SJSA1 (cell line): ENCODE data around the gene GPR146. TPM values are rescaled to one million over a fixed set of nuclear protein-coding genes. Genes with fewer than 3 reads are reported as not detected.
A peak's percentile ranks its signal among the peaks of the same experiment; 100 is the strongest.

ENCODE experiments used
- DNase-seq, 2 experiments: peaks; one replicate each; pipeline ENCODE4 v3.0.0-alpha.2; 2015 to 2020; ENCODE audit warnings: low spot score in 2 of 2, low read depth in 1 of 2
- H3K27ac ChIP-seq: fragments of 250-450 bp; sonication (Bioruptor Pico); 2 replicates; pipeline ENCODE4 v1.5.1; 2020; ENCODE audit warnings: mild to moderate bottlenecking, moderate library complexity
- H3K27me3 ChIP-seq: fragments of 250-450 bp; sonication (Bioruptor Pico); replicated peaks from 2 replicates; pipeline ENCODE4 v1.5.1; 2020; ENCODE audit warnings: mild to moderate bottlenecking, moderate library complexity
- H3K36me3 ChIP-seq: fragments of 250-450 bp; sonication (Bioruptor Pico); 2 replicates; pipeline ENCODE4 v1.5.1; 2020; ENCODE audit warnings: mild to moderate bottlenecking
- H3K4me1 ChIP-seq: fragments of 250-450 bp; sonication (Bioruptor Pico); replicated peaks from 2 replicates; pipeline ENCODE4 v1.6.1; 2021; ENCODE audit warnings: mild to moderate bottlenecking
- H3K4me3 ChIP-seq: fragments of 250-450 bp; sonication (Bioruptor Pico); 2 replicates; pipeline ENCODE4 v1.5.1; 2020; ENCODE audit warnings: mild to moderate bottlenecking
- H3K9me3 ChIP-seq: fragments of 250-450 bp; sonication (Bioruptor Pico); replicated peaks from 2 replicates; pipeline ENCODE4 v1.5.1; 2020; ENCODE audit warnings: mild to moderate bottlenecking
- total RNA-seq: library from RNA; depleted of rRNA; stranded (reverse); fragments of >200 nt; shearing (Covaris generic); gene quantifications from 2 replicates; pipeline ENCODE4 v1.2.3, GENCODE V29; 2014

Gene GPR146
- total RNA-seq, 1 experiment from 2014 or later: 0.08 TPM

- H3K4me1 ChIP-seq: no peaks in the 10 kb centered on the region
- no peaks in the 10 kb centered on the region for H3K36me3 ChIP-seq
- no peaks in the 10 kb centered on the region for H3K27me3 ChIP-seq
- no peak for DNase-seq
- no peak overlapping the region for H3K27ac ChIP-seq
- H3K9me3 ChIP-seq: no peaks in the 10 kb centered on the region
- H3K4me3 ChIP-seq: no peak overlapping the region
Measured at GRCh38 chr7:1050956-1051690, 6.8 kb downstream of the GPR146 start.

GRCh38 chr7:1052031-1052818 lies 7.9 kb downstream of the GPR146 start:
- no peaks in the 10 kb centered on the region for H3K27me3 ChIP-seq
- H3K27ac ChIP-seq: no peak overlapping the region

DNA sequence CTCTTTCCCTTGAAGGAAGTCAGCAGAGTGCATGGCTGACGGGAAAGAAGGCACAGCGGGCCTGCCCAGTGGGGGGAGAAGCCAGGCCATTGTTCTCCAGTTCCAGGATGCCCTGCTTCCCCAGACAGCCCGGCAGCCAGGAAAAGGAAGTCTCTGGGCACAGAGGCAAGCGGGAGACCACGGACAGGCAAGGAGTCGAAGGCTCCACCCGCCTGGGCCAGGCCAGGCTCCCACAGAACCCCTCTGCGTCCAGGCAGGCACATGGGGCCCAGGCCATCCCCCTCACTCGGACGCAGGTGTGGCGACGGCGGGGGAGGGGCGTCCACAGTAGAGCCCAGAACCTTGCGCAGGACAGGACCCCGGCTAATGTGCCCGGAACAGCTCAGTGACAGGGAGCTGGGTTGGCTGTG lies 8.7 kb downstream of the GPR146 start:
- no peak for DNase-seq
- Histone ChIP-seq H3K36me3 (peaks cover 6% of the 10 kb centered on the region; the same call in 1 of the 2 replicates), H3K27ac (no peak overlapping the region), H3K27me3 (no peaks in the 10 kb centered on the region), H3K4me1 (peaks cover 5% of the 10 kb centered on the region), H3K4me3 (no peak overlapping the region), H3K9me3 (no peaks in the 10 kb centered on the region)

More at GRCh38 chr7:1052031-1052818, 7.9 kb downstream of the GPR146 start:
- H3K4me3 ChIP-seq: no peak overlapping the region
- DNase-seq: no peak
- no peaks in the 10 kb centered on the region for H3K4me1 ChIP-seq
- no peaks in the 10 kb centered on the region for H3K9me3 ChIP-seq
- no peaks in the 10 kb centered on the region for H3K36me3 ChIP-seq

- H3K4me3 ChIP-seq: no peak overlapping the region
- H3K4me1 ChIP-seq: peaks cover 12% of the 10 kb centered on the region
- H3K27ac ChIP-seq: no peak overlapping the region
- no peaks in the 10 kb centered on the region for H3K9me3 ChIP-seq
- H3K36me3 ChIP-seq: peaks cover 6% of the 10 kb centered on the region; the same call in 1 of the 2 replicates
- H3K27me3 ChIP-seq: no peaks in the 10 kb centered on the region
- no peak for DNase-seq
Measured at GRCh38 chr7:1053816-1054370, 9.5 kb downstream of the GPR146 start.

DNA sequence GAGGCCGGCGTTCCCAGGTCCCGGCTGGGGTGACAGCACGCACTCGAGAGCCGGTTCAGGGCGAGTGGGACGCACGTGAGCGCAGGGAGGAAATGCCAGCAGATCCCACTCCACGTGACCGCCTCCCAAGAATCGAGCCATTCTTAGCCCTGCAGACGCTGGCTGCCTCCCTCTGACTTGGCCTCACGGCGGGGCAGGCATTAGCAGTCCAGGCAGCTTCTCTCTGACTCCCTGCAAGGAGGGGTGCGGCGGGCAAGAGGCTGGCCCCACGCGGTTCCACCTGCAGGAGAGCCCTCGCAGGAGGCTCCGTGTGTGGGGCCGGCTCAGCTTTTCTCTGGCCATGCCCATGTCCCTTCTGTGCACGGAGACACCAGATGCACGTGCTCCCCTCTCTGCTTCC lies 10.1 kb downstream of the GPR146 start:
- H3K27ac ChIP-seq: no peak overlapping the region
- DNase-seq: no peak
- H3K4me3 ChIP-seq: no peak overlapping the region
- peaks cover 17% of the 10 kb centered on the region for H3K4me1 ChIP-seq
- peaks cover 6% of the 10 kb centered on the region; the same call in 1 of the 2 replicates for H3K36me3 ChIP-seq
- no peaks in the 10 kb centered on the region for H3K9me3 ChIP-seq
- H3K27me3 ChIP-seq: no peaks in the 10 kb centered on the region

GRCh38 chr7:1054861-1055450 lies 10.6 kb downstream of the GPR146 start:
- Histone ChIP-seq H3K27ac (no peak overlapping the region), H3K36me3 (peaks cover 6% of the 10 kb centered on the region; the same call in 1 of the 2 replicates), H3K27me3 (no peaks in the 10 kb centered on the region), H3K4me1 (peaks cover 17% of the 10 kb centered on the region), H3K9me3 (no peaks in the 10 kb centered on the region), H3K4me3 (no peak overlapping the region)
- no peak for DNase-seq

DNA sequence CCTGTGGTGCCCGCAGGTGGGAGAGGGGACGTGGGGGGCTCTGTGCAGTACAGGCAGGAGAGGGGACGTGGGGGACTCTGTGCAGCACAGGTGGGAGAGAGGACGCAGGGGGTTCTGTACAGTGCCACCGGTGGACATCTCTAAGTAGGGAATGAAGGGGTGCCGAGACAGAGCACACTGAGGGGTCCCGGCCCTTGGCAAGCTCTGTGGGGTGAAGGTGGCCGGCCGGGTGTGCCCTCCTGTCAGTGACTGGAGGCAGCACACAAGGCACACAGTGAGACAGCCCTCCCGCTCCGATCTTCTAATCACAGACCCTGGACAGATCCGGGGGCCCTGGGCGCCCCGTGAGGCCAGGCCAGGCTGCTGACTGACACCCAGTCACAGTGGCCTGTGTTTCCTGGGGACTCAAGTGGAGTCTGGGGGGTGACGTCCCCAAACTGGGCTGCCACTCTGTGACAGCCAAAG lies 11.2 kb downstream of the GPR146 start:
- H3K27ac ChIP-seq: no peak overlapping the region
- peaks cover 17% of the 10 kb centered on the region for H3K4me1 ChIP-seq
- H3K36me3 ChIP-seq: peaks cover 6% of the 10 kb centered on the region; the same call in 1 of the 2 replicates
- no peak overlapping the region for H3K4me3 ChIP-seq
- H3K27me3 ChIP-seq: no peaks in the 10 kb centered on the region
- DNase-seq: no peak
- no peaks in the 10 kb centered on the region for H3K9me3 ChIP-seq

DNA sequence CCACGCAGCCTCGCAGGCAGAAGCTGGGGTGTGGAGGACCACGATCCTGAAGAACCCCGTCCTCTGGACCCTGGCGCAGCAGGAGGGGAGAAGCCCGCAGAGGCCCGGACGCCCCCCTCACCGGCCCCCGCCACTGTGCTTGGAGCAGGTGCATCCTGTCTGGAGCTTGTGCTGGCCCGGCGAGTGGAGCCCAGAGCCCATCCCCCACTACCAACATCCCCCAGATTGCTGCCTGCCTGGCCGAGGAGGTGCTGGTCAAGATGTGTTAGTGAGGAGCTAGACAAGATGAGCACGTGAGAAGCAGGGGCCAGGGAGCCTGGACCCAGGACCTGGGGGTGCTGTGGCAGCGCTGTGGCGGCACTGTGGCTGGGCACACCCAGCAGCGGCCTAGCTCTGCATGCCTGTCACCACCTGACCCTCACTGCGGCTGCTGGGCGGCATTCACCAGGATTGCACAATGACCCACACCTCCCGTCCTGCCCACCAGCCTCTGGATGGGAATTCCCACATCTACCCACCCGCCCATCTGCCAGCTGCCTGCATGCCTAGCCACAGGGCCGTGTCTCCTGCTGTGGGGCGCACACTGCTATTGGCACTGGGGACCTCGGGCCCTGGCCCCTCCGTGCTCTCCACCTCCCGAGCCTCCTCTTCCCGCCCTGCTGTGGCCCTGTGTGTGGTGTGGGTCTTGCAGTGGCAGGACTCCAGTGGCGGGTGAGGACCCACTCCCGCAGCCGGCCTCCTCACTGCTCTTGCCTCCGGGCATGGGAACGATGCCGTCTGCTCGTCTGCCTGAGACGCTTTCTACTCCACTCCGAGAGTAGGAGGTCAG lies 11.8 kb downstream of the GPR146 start:
- Histone ChIP-seq H3K27me3 (no peaks in the 10 kb centered on the region), H3K27ac (no peak overlapping the region), H3K4me1 (peaks cover 17% of the 10 kb centered on the region), H3K36me3 (peaks cover 6% of the 10 kb centered on the region; the same call in 1 of the 2 replicates), H3K4me3 (no peak overlapping the region), H3K9me3 (no peaks in the 10 kb centered on the region)
- DNase-seq: no peak

DNA sequence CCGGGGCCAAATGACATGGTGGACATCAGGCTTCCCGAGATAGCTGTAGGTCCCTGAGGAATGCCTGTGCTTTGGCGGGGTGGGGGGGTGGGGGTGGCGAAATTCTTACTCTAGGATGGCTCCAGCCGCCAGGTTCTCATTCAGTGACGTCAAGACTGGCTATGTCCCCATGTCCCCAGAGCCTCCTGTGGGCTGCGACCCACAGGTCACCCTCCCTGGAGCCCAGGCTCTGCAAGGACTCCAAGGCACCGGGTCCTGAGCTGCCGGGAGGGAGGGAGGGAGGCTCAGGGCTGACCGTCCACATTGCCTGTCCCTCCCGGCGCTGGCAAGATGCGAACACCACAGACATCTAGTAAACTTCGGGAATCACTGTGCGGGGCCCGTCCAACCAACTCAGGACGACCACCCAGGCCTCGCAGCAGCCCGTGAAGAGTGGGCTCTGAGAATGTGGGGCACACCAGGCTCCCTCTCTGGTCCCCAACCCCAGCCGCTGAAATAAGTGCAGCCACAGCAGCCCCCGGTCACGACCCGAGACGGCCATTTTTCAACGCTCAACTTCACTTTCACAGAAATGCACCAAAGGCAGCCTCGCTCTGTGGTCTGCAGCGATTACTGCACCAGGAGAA lies 12.6 kb downstream of the GPR146 start:
- no peak overlapping the region for H3K27ac ChIP-seq
- peaks cover 17% of the 10 kb centered on the region for H3K4me1 ChIP-seq
- no peak overlapping the region for H3K4me3 ChIP-seq
- DNase-seq: no peak
- H3K27me3 ChIP-seq: no peaks in the 10 kb centered on the region
- no peaks in the 10 kb centered on the region for H3K9me3 ChIP-seq
- H3K36me3 ChIP-seq: peaks cover 6% of the 10 kb centered on the region; the same call in 1 of the 2 replicates

- Histone ChIP-seq H3K27ac (no peak overlapping the region), H3K4me1 (peaks cover 17% of the 10 kb centered on the region), H3K4me3 (no peak overlapping the region), H3K27me3 (no peaks in the 10 kb centered on the region), H3K36me3 (peaks cover 6% of the 10 kb centered on the region; the same call in 1 of the 2 replicates), H3K9me3 (no peaks in the 10 kb centered on the region)
- DNase-seq: no peak
Measured at GRCh38 chr7:1057416-1058291, 13.3 kb downstream of the GPR146 start.

DNA sequence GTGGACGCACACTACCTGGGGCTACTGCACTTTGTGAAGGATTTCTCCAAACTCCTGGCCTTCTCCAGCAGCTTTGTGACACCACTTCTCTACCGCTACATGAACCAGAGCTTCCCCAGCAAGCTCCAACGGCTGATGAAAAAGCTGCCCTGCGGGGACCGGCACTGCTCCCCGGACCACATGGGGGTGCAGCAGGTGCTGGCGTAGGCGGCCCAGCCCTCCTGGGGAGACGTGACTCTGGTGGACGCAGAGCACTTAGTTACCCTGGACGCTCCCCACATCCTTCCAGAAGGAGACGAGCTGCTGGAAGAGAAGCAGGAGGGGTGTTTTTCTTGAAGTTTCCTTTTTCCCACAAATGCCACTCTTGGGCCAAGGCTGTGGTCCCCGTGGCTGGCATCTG lies 14.0 kb downstream of the GPR146 start:
- Histone ChIP-seq H3K4me1 (peaks cover 17% of the 10 kb centered on the region), H3K27me3 (no peaks in the 10 kb centered on the region), H3K36me3 (peaks cover 6% of the 10 kb centered on the region; the same call in 1 of the 2 replicates), H3K4me3 (no peak overlapping the region), H3K27ac (no peak overlapping the region), H3K9me3 (no peaks in the 10 kb centered on the region)
- no peak for DNase-seq

DNA sequence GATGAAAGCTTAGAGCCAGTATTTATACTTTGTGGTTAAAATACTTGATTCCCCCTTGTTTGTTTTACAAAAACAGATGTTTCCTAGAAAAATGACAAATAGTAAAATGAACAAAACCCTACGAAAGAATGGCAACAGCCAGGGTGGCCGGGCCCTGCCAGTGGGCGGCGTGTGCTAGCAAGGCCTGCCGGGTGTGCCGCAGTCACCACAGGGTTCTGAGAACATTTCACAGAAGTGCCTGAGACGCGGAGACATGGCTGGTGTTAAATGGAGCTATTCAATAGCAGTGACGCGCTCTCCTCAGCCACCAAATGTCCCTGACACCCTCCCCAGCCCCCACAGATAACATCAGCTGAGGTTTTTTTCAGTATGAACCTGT lies 14.5 kb downstream of the GPR146 start:
- Histone ChIP-seq H3K27ac (no peak overlapping the region), H3K4me1 (peaks cover 17% of the 10 kb centered on the region), H3K27me3 (no peaks in the 10 kb centered on the region), H3K4me3 (no peak overlapping the region), H3K9me3 (no peaks in the 10 kb centered on the region), H3K36me3 (peaks cover 6% of the 10 kb centered on the region; the same call in 1 of the 2 replicates)
- DNase-seq: peak; percentile 75 to 79
